Measurements from ENCODE around the gene C8A.

GRCh38 chr1:56850411-56850810, 4.2 kb upstream of the C8A start:
- no peak for TF ChIP-seq CTCF (IDR thresholded peaks at IDR 0.05 in 2 of 3, conservative IDR thresholded peaks at IDR 0.05 in 1 of 3; ENCODE audit: control insufficient read depth in 2 of 3, extremely low read depth in 1 of 3, insufficient read depth in 1 of 3, low read depth in 3 of 3, low read length in 3 of 3)
- no peak for TF ChIP-seq ESRRA (IDR thresholded peaks at IDR 0.05; ENCODE audit: low read length)
- no peak for TF ChIP-seq SUZ12 (IDR thresholded peaks at IDR 0.05; ENCODE audit: unreplicated experiment)
- no peak for TF ChIP-seq TARDBP (IDR thresholded peaks at IDR 0.05; ENCODE audit: borderline replicate concordance)
- no peak for TF ChIP-seq POLR2A (IDR thresholded peaks at IDR 0.05; ENCODE audit: low read depth, low read length)
- no peak for TF ChIP-seq HDAC2 (IDR thresholded peaks at IDR 0.05)
- no peak for TF ChIP-seq EED (IDR thresholded peaks at IDR 0.05; ENCODE audit: low read depth)
- TF ChIP-seq KDM1A (IDR thresholded peaks at IDR 0.05; ENCODE audit: borderline replicate concordance): no peak
- no peak for TF ChIP-seq ZNF274 (IDR thresholded peaks at IDR 0.05; ENCODE audit: insufficient read depth, insufficient read length)
- no peak for TF ChIP-seq CHD2 (IDR thresholded peaks at IDR 0.05; ENCODE audit: borderline replicate concordance, low read depth, low read length)
- no peak for TF ChIP-seq GABPA (IDR thresholded peaks at IDR 0.05; ENCODE audit: low read depth)
- TF ChIP-seq FOXM1 (IDR thresholded peaks at IDR 0.05; ENCODE audit: low read depth, low read length): no peak

Measured in GM12878 (cell line).